T-cell (primary cell): ENCODE data around the gene SLC2A13. TPM values are rescaled to one million over a fixed set of nuclear protein-coding genes. Genes with fewer than 3 reads are reported as not detected.
A peak's percentile ranks its signal among the peaks of the same experiment; 100 is the strongest.

Experiments
- ATAC-seq, 4 experiments: fragments of 200-7000 bp in 3 of 4; fragments of 150-1000 bp in 1 of 4; cut with Tn5 transposase; replicated peaks in 1 of 4; 1 replicate in 3 of 4; 2 replicates in 1 of 4; pipeline ENCODE4 v1.10.0; 2021; ENCODE audit warnings: moderate library complexity in 3 of 4, mild to moderate bottlenecking in 2 of 4, moderate number of reproducible peaks in 1 of 4
- CTCF ChIA-PET, 2 donors: fragments of 300-600 bp; sonication (Branson Sonifier 250); formaldehyde crosslinking; loops; one replicate each; lab custom pipeline; 2022; ENCODE audit warnings: antibody characterized with exemption in 2 of 2; lab: Charles Lee
- POLR2A ChIA-PET, 2 donors: fragments of 300-600 bp; sonication (Branson Sonifier 250); formaldehyde crosslinking; loops; one replicate each; lab custom pipeline; 2022; ENCODE audit warnings: antibody characterized with exemption in 2 of 2; lab: Charles Lee
- DNase-seq, 35 experiments: peaks; one replicate each; pipeline versions ENCODE4 v3.0.0 to v3.0.0-alpha.2; 2013 to 2023
- H3K27ac ChIP-seq: one replicate; pipeline ENCODE4 v1.5.1; 2013; ENCODE audit warnings: low read length
- H3K27me3 ChIP-seq, 2 experiments: replicated peaks in 1 of 2; 1 replicate in 1 of 2; 2 replicates in 1 of 2; pipeline versions ENCODE4 v1.6.1 to v1.7.0; 2013; ENCODE audit warnings: low read length in 1 of 2, mixed read lengths in 1 of 2; ENCODE audit not compliant: control insufficient read depth in 2 of 2, insufficient read depth in 2 of 2; ENCODE audit errors: extremely low read depth in 1 of 2
- H3K36me3 ChIP-seq, 2 donors: 1 replicate in 1 of 2; 2 replicates in 1 of 2; pipeline versions ENCODE4 v1.6.1 to v1.7.0; 2013; ENCODE audit warnings: low read length in 1 of 2; ENCODE audit not compliant: control insufficient read depth in 2 of 2, insufficient read depth in 1 of 2; ENCODE audit errors: extremely low read depth in 1 of 2
- H3K4me1 ChIP-seq, 2 experiments: 1 replicate in 1 of 2; 2 replicates in 1 of 2; pipeline versions ENCODE4 v1.6.1 to v1.7.0; 2013; ENCODE audit warnings: low read length in 2 of 2, mixed read lengths in 1 of 2; ENCODE audit not compliant: insufficient read depth in 2 of 2, control insufficient read depth in 1 of 2; ENCODE audit errors: extremely low read depth in 1 of 2
- H3K4me3 ChIP-seq, 2 donors: 1 replicate in 1 of 2; 2 replicates in 1 of 2; pipeline versions ENCODE4 v1.5.1 to v1.7.0; 2013; ENCODE audit warnings: mild to moderate bottlenecking in 2 of 2, low read length in 1 of 2, moderate library complexity in 1 of 2; ENCODE audit not compliant: control insufficient read depth in 1 of 2; ENCODE audit errors: extremely low read depth in 1 of 2
- H3K9me3 ChIP-seq: 2 replicates; pipeline ENCODE4 v1.7.0; 2013
- H3K27ac Mint-ChIP-seq, 2 donors: one replicate each; pipeline ENCODE4 v1.8.0; 2020 to 2021; ENCODE audit warnings: mild to moderate bottlenecking in 2 of 2, mixed read lengths in 2 of 2
- H3K27me3 Mint-ChIP-seq, 2 donors: one replicate each; pipeline ENCODE4 v1.8.0; 2021 to 2022; ENCODE audit warnings: mixed read lengths in 2 of 2
- H3K36me3 Mint-ChIP-seq: one replicate; pipeline ENCODE4 v1.8.0; 2021; ENCODE audit warnings: mixed read lengths
- H3K4me1 Mint-ChIP-seq, 3 donors: one replicate each; pipeline ENCODE4 v1.8.0; 2020 to 2022; ENCODE audit warnings: mixed read lengths in 3 of 3, mild to moderate bottlenecking in 1 of 3
- H3K4me3 Mint-ChIP-seq, 3 donors: one replicate each; pipeline ENCODE4 v1.8.0; 2020 to 2022; ENCODE audit warnings: mild to moderate bottlenecking in 3 of 3, mixed read lengths in 3 of 3, moderate library complexity in 3 of 3
- H3K9me3 Mint-ChIP-seq, 3 donors: one replicate each; pipeline ENCODE4 v1.8.0; 2020 to 2022; ENCODE audit warnings: mixed read lengths in 3 of 3
- WGBS: methylation state at CpG from one replicate; pipeline ENCODE4 v1.1.5; 2013; ENCODE audit warnings: missing lambda C conversion rate; ENCODE audit not compliant: insufficient coverage; 5-methylcytosine and 5-hydroxymethylcytosine counted together
- total RNA-seq, 35 experiments: library from RNA in 6 of 35; stranded (reverse) in 6 of 35; fragments of 120-200 nt in 1 of 35; gene quantifications; one replicate each; pipeline versions ENCODE4 v1.2.1 to v1.2.4 and lab custom pipeline; 2013 to 2026

Gene SLC2A13
- total RNA-seq, 5 donors from 2014 or later (not counting 1 experiment from before 2014, with no cell fraction given), result 4.2 to 6.0 (median 5.1) TPM

- no peaks in the 10 kb centered on the region for H3K9me3 ChIP-seq
- DNase-seq, result no peak
- Mint-ChIP-seq H3K4me1 (no peaks in the 10 kb centered on the region), H3K27me3 (no peaks in the 10 kb centered on the region), H3K9me3 (no peaks in the 10 kb centered on the region), H3K36me3 (no peaks in the 10 kb centered on the region), H3K27ac (no peak overlapping the region), H3K4me3 (no peak overlapping the region)
- CTCF ChIA-PET, result no interaction called here
- H3K4me1 ChIP-seq, result no peaks in the 10 kb centered on the region
- ATAC-seq, result no peak
- POLR2A ChIA-PET, result no interaction called here
- no peaks in the 10 kb centered on the region for H3K36me3 ChIP-seq
- no peak overlapping the region for H3K4me3 ChIP-seq
- no CpG with 5 or more reads among the region's 2 CpGs for WGBS
- no peak overlapping the region for H3K27ac ChIP-seq
- H3K27me3 ChIP-seq, result no peaks in the 10 kb centered on the region
Measured at GRCh38 chr12:39959031-39959430, 146.8 kb downstream of the SLC2A13 start.

- H3K27me3 ChIP-seq, result no peaks in the 10 kb centered on the region
- no peak overlapping the region for H3K27ac Mint-ChIP-seq
- no peak overlapping the region for H3K4me3 Mint-ChIP-seq
- H3K4me3 ChIP-seq, result no peak overlapping the region
- ATAC-seq, result no peak
- H3K27ac ChIP-seq, result no peak overlapping the region
- no peaks in the 10 kb centered on the region for H3K27me3 Mint-ChIP-seq
- no peaks in the 10 kb centered on the region for H3K36me3 ChIP-seq
- ChIA-PET POLR2A (no interaction called here), CTCF (no interaction called here)
- no peaks in the 10 kb centered on the region for H3K4me1 Mint-ChIP-seq
- H3K4me1 ChIP-seq, result no peaks in the 10 kb centered on the region
- H3K9me3 Mint-ChIP-seq, result no peaks in the 10 kb centered on the region
- DNase-seq, result no peak
- 88% methylated on average over 2 of the region's 3 CpGs for WGBS
- no peaks in the 10 kb centered on the region for H3K36me3 Mint-ChIP-seq
- no peaks in the 10 kb centered on the region for H3K9me3 ChIP-seq
Measured at GRCh38 chr12:39958377-39958776, 147.5 kb downstream of the SLC2A13 start.

- no peaks in the 10 kb centered on the region for H3K36me3 ChIP-seq
Measured at GRCh38 chr12:39956725-39957124, 149.2 kb downstream of the SLC2A13 start.

GRCh38 chr12:39946361-39947280 is 159.3 kb downstream of the SLC2A13 start:
- ChIA-PET POLR2A (no interaction called here), CTCF (interaction anchor here in 1 of 2 donors (0.6 kb wide), 1 partner anchor 58 kb away, joined by 3 read pairs; no protein-coding TSS in a partner anchor)
- 100% methylated on average over 3 of the region's 14 CpGs for WGBS
- no peaks in the 10 kb centered on the region for H3K27me3 ChIP-seq
- Mint-ChIP-seq H3K27me3 (no peaks in the 10 kb centered on the region), H3K9me3 (peaks cover 0 to 16% (median 14%) of the 10 kb centered on the region in 3 donors), H3K4me1 (no peaks in the 10 kb centered on the region), H3K36me3 (peaks cover 27% of the 10 kb centered on the region), H3K27ac (no peak overlapping the region), H3K4me3 (no peak overlapping the region)
- no peak overlapping the region for H3K4me3 ChIP-seq
- H3K27ac ChIP-seq, result no peak overlapping the region
- no peak for ATAC-seq
- no peak for DNase-seq
- H3K9me3 ChIP-seq, result no peaks in the 10 kb centered on the region
- no peaks in the 10 kb centered on the region for H3K4me1 ChIP-seq
- no peaks in the 10 kb centered on the region for H3K36me3 ChIP-seq

More at GRCh38 chr12:39956725-39957124, 149.2 kb downstream of the SLC2A13 start:
- Mint-ChIP-seq H3K27ac (no peak overlapping the region), H3K36me3 (no peaks in the 10 kb centered on the region), H3K4me3 (no peak overlapping the region), H3K9me3 (no peaks in the 10 kb centered on the region), H3K4me1 (no peaks in the 10 kb centered on the region), H3K27me3 (no peaks in the 10 kb centered on the region)
- POLR2A ChIA-PET, result interaction anchor here in 1 of 2 donors (0.6 kb wide), 1 partner anchor 657 kb away, joined by 3 read pairs; no protein-coding TSS in a partner anchor
- Histone ChIP-seq H3K9me3 (no peaks in the 10 kb centered on the region), H3K4me3 (no peak overlapping the region), H3K27ac (no peak overlapping the region), H3K27me3 (no peaks in the 10 kb centered on the region), H3K4me1 (no peaks in the 10 kb centered on the region)
- DNase-seq (no peak), ATAC-seq (no peak)
- CTCF ChIA-PET, result no interaction called here
- WGBS, result no CpG with 5 or more reads among the region's 2 CpGs

GRCh38 chr12:39937119-39937518 is 168.8 kb downstream of the SLC2A13 start:
- ATAC-seq, result no peak
- Mint-ChIP-seq H3K4me1 (no peaks in the 10 kb centered on the region), H3K27me3 (no peaks in the 10 kb centered on the region), H3K4me3 (no peak overlapping the region), H3K27ac (no peak overlapping the region), H3K36me3 (peaks cover 9% of the 10 kb centered on the region), H3K9me3 (peaks cover 0 to 15% (median 9%) of the 10 kb centered on the region in 3 donors)
- CTCF ChIA-PET, result no interaction called here
- Histone ChIP-seq H3K4me1 (no peaks in the 10 kb centered on the region), H3K27me3 (no peaks in the 10 kb centered on the region), H3K9me3 (no peaks in the 10 kb centered on the region), H3K36me3 (no peaks in the 10 kb centered on the region), H3K4me3 (no peak overlapping the region), H3K27ac (no peak overlapping the region)
- POLR2A ChIA-PET, result no interaction called here
- no peak for DNase-seq
- no CpG with 5 or more reads among the region's 1 CpG for WGBS

GRCh38 chr12:39935839-39936238 is 170.0 kb downstream of the SLC2A13 start:
- Mint-ChIP-seq H3K27ac (peak overlapping the region in 1 of 2 donors; percentile 35), H3K36me3 (peaks cover 3% of the 10 kb centered on the region), H3K9me3 (peaks cover 0 to 2% (median 0%) of the 10 kb centered on the region in 3 donors), H3K4me1 (no peaks in the 10 kb centered on the region), H3K27me3 (no peaks in the 10 kb centered on the region), H3K4me3 (no peak overlapping the region)
- Histone ChIP-seq H3K36me3 (no peaks in the 10 kb centered on the region), H3K4me3 (no peak overlapping the region), H3K4me1 (no peaks in the 10 kb centered on the region), H3K27me3 (no peaks in the 10 kb centered on the region), H3K27ac (no peak overlapping the region), H3K9me3 (no peaks in the 10 kb centered on the region)
- 94% methylated on average over 2 of the region's 2 CpGs for WGBS
- DNase-seq (no peak), ATAC-seq (no peak)
- ChIA-PET POLR2A (no interaction called here), CTCF (no interaction called here)
